ENCODE data around the gene ITPKC. TPM values are rescaled to one million over a fixed set of nuclear protein-coding genes. Genes with fewer than 3 reads are reported as not detected.

Gene ITPKC
- total and polyA plus RNA-seq, 2 of the 13 experiments (the other 11 are each of a cell fraction or from before 2014, with no cell fraction given), result 6.9 to 11.2 TPM

GRCh38 chr19:40716482-40717324, at the start of gene ITPKC, which contains the start of gene COQ8B (continued):
- TF ChIP-seq ZNF430 (CRISPR knock-in tag; IDR thresholded peaks at IDR 0.05) (peak; percentile 23; the same call in 1 of the 2 replicates), MXI1 (IDR thresholded peaks at IDR 0.05; ENCODE audit: borderline replicate concordance, low read depth, low read length) (peak; percentile 35; the same call in 1 of the 3 replicates), GABPA (IDR thresholded peaks at IDR 0.05; ENCODE audit: low read depth, low read length) (peak; percentile 74), GABPA (CRISPR knock-in tag; IDR thresholded peaks at IDR 0.05; ENCODE audit: low read depth) (peak; percentile 92), PRDM10 (CRISPR knock-in tag; IDR thresholded peaks at IDR 0.05; ENCODE audit: low read depth) (peak; percentile 26; the same call in 1 of the 2 replicates), KLF6 (CRISPR knock-in tag; IDR thresholded peaks at IDR 0.05) (peak; percentile 68; the same call in 1 of the 2 replicates), PHF21A (CRISPR knock-in tag; IDR thresholded peaks at IDR 0.05) (peak; percentile 34; the same call in 1 of the 2 replicates), MIER3 (CRISPR knock-in tag; IDR thresholded peaks at IDR 0.05; ENCODE audit: borderline replicate concordance) (no peak), ZNF605 (CRISPR knock-in tag; IDR thresholded peaks at IDR 0.05) (peak; percentile 55), TCF12 (IDR thresholded peaks at IDR 0.05) (no peak), TCF12 (CRISPR knock-in tag; IDR thresholded peaks at IDR 0.05) (0 out of 2 replicates have a peak, but pooled peaks have one; percentile 46), POGZ (CRISPR knock-in tag; IDR thresholded peaks at IDR 0.05) (0 out of 2 replicates have a peak, but pooled peaks have one; percentile 39), ZNF274 (CRISPR knock-in tag; IDR thresholded peaks at IDR 0.05) (peak; percentile 57; the same call in 1 of the 2 replicates), FOSL2 (CRISPR knock-in tag; IDR thresholded peaks at IDR 0.05) (peak; percentile 25; the same call in 1 of the 2 replicates), ZNF367 (CRISPR knock-in tag; IDR thresholded peaks at IDR 0.05; ENCODE audit: borderline replicate concordance) (0 out of 2 replicates have a peak, but pooled peaks have one; percentile 47), NR2F6 (IDR thresholded peaks at IDR 0.05) (no peak), NR2F6 (CRISPR knock-in tag; IDR thresholded peaks at IDR 0.05) (no peak), KAT8 (CRISPR knock-in tag; IDR thresholded peaks at IDR 0.05) (peak; percentile 69), SMARCC2 (IDR thresholded peaks at IDR 0.05) (no peak), ADNP (CRISPR knock-in tag; IDR thresholded peaks at IDR 0.05) (peak; percentile 47; the same call in 1 of the 2 replicates), ZNF816 (CRISPR knock-in tag; IDR thresholded peaks at IDR 0.05; ENCODE audit: borderline replicate concordance) (0 out of 2 replicates have a peak, but pooled peaks have one; percentile 35), HNF1B (CRISPR knock-in tag; IDR thresholded peaks at IDR 0.05) (peak; percentile 37; the same call in 1 of the 2 replicates), CBX1 (IDR thresholded peaks at IDR 0.05; ENCODE audit: low read depth) (no peak), ZNF20 (CRISPR knock-in tag; IDR thresholded peaks at IDR 0.05) (peak; percentile 89), CSRNP1 (CRISPR knock-in tag; IDR thresholded peaks at IDR 0.05) (0 out of 2 replicates have a peak, but pooled peaks have one; percentile 56)

Measured in HepG2 (cell line).